ENCODE results near the gene DNAH6.

DNAH6 gene

GRCh38 chr2:84494070-84494469 is 22.2 kb upstream of the DNAH6 start:
- Histone ChIP-seq H3K9ac (ENCODE audit: low read length) (no peak overlapping the region), H4K91ac (ENCODE audit: low read length) (no peak overlapping the region), H3K27ac (ENCODE audit: low read length, poor library complexity, severe bottlenecking) (no peak overlapping the region), H3K36me3 (ENCODE audit: control insufficient read depth in 1 of 2, insufficient read depth in 2 of 2, low read depth in 1 of 2, low read length in 2 of 2) (no peaks in the 10 kb centered on the region), H2AFZ (ENCODE audit: low read depth, low read length) (peak overlapping the region; percentile 42), H2BK12ac (ENCODE audit: low read length in 2 of 2) (no peak overlapping the region), H3K14ac (ENCODE audit: low read length in 2 of 2) (no peak overlapping the region), H2BK120ac (ENCODE audit: low read depth, low read length) (no peak overlapping the region), H3K79me1 (replicated peaks; ENCODE audit: low read length, poor library complexity, severe bottlenecking) (no peaks in the 10 kb centered on the region), H3K27me3 (ENCODE audit: control insufficient read depth in 1 of 2, insufficient read depth in 1 of 2, low read length in 2 of 2) (no peaks in the 10 kb centered on the region), H2BK15ac (ENCODE audit: low read depth, poor library complexity, severe bottlenecking) (no peak overlapping the region), H3K9me3 (ENCODE audit: control insufficient read depth, low read length) (no peaks in the 10 kb centered on the region), H2BK5ac (ENCODE audit: low read depth, low read length, poor library complexity, severe bottlenecking) (no peak overlapping the region), H4K8ac (ENCODE audit: low read length) (no peak overlapping the region), H3K4ac (ENCODE audit: low read depth in 1 of 2, low read length in 2 of 2) (no peak overlapping the region), H3K18ac (ENCODE audit: low read depth in 1 of 2, low read length in 2 of 2) (no peak overlapping the region), H3K4me1 (ENCODE audit: control insufficient read depth, insufficient read depth, low read depth, low read length) (peaks cover 3% of the 10 kb centered on the region), H3K4me3 (ENCODE audit: insufficient read depth in 1 of 2, low read depth in 1 of 2, low read length in 2 of 2) (no peak overlapping the region), H3K4me2 (ENCODE audit: low read length, poor library complexity, severe bottlenecking) (no peak overlapping the region), H2AK5ac (ENCODE audit: low read length, severe bottlenecking) (no peak overlapping the region), H3K23ac (ENCODE audit: low read length in 2 of 2) (no peak overlapping the region)
- 0% methylated on average over 1 of the region's 4 CpGs for WGBS
- peak; percentile 33 for DNase-seq

GRCh38 chr2:84495539-84496146 is 20.7 kb upstream of the DNAH6 start:
- no peak overlapping the region for H2AK5ac ChIP-seq (ENCODE audit: low read length, severe bottlenecking)
- no peak overlapping the region for H2BK12ac ChIP-seq (ENCODE audit: low read length in 2 of 2)
- no peaks in the 10 kb centered on the region for H3K79me1 ChIP-seq (replicated peaks; ENCODE audit: low read length, poor library complexity, severe bottlenecking)
- H3K4ac ChIP-seq (ENCODE audit: low read depth in 1 of 2, low read length in 2 of 2) = no peak overlapping the region
- H3K23ac ChIP-seq (ENCODE audit: low read length in 2 of 2) = no peak overlapping the region
- no peak overlapping the region for H2BK15ac ChIP-seq (ENCODE audit: low read depth, poor library complexity, severe bottlenecking)
- no peaks in the 10 kb centered on the region for H3K9me3 ChIP-seq (ENCODE audit: control insufficient read depth, low read length)
- H3K18ac ChIP-seq (ENCODE audit: low read depth in 1 of 2, low read length in 2 of 2) = no peak overlapping the region
- H3K4me1 ChIP-seq (ENCODE audit: control insufficient read depth, insufficient read depth, low read depth, low read length) = peaks cover 3% of the 10 kb centered on the region
- H3K4me3 ChIP-seq (ENCODE audit: insufficient read depth in 1 of 2, low read depth in 1 of 2, low read length in 2 of 2) = no peak overlapping the region
- 32% methylated on average over 8 of the region's 8 CpGs for WGBS
- no peaks in the 10 kb centered on the region for H3K27me3 ChIP-seq (ENCODE audit: control insufficient read depth in 1 of 2, insufficient read depth in 1 of 2, low read length in 2 of 2)
- H3K4me2 ChIP-seq (ENCODE audit: low read length, poor library complexity, severe bottlenecking) = no peak overlapping the region
- no peak overlapping the region for H4K8ac ChIP-seq (ENCODE audit: low read length)
- peak; percentile 76 for DNase-seq
- no peak overlapping the region for H3K9ac ChIP-seq (ENCODE audit: low read length)
- no peak overlapping the region for H2BK120ac ChIP-seq (ENCODE audit: low read depth, low read length)
- no peak overlapping the region for H2AFZ ChIP-seq (ENCODE audit: low read depth, low read length)
- H3K27ac ChIP-seq (ENCODE audit: low read length, poor library complexity, severe bottlenecking) = no peak overlapping the region
- H4K91ac ChIP-seq (ENCODE audit: low read length) = no peak overlapping the region
- H2BK5ac ChIP-seq (ENCODE audit: low read depth, low read length, poor library complexity, severe bottlenecking) = no peak overlapping the region
- H3K36me3 ChIP-seq (ENCODE audit: control insufficient read depth in 1 of 2, insufficient read depth in 2 of 2, low read depth in 1 of 2, low read length in 2 of 2) = no peaks in the 10 kb centered on the region
- H3K14ac ChIP-seq (ENCODE audit: low read length in 2 of 2) = no peak overlapping the region

- Histone ChIP-seq H3K36me3 (ENCODE audit: control insufficient read depth in 1 of 2, insufficient read depth in 2 of 2, low read depth in 1 of 2, low read length in 2 of 2) (no peaks in the 10 kb centered on the region), H2AK5ac (ENCODE audit: low read length, severe bottlenecking) (no peak overlapping the region), H3K27ac (ENCODE audit: low read length, poor library complexity, severe bottlenecking) (no peak overlapping the region), H2BK15ac (ENCODE audit: low read depth, poor library complexity, severe bottlenecking) (no peak overlapping the region), H3K9me3 (ENCODE audit: control insufficient read depth, low read length) (no peaks in the 10 kb centered on the region), H4K8ac (ENCODE audit: low read length) (no peak overlapping the region), H3K23ac (ENCODE audit: low read length in 2 of 2) (no peak overlapping the region), H3K4me1 (ENCODE audit: control insufficient read depth, insufficient read depth, low read depth, low read length) (peaks cover 3% of the 10 kb centered on the region), H3K9ac (ENCODE audit: low read length) (no peak overlapping the region), H3K79me1 (replicated peaks; ENCODE audit: low read length, poor library complexity, severe bottlenecking) (no peaks in the 10 kb centered on the region), H4K91ac (ENCODE audit: low read length) (no peak overlapping the region), H3K4me2 (ENCODE audit: low read length, poor library complexity, severe bottlenecking) (no peak overlapping the region), H2AFZ (ENCODE audit: low read depth, low read length) (no peak overlapping the region), H3K4me3 (ENCODE audit: insufficient read depth in 1 of 2, low read depth in 1 of 2, low read length in 2 of 2) (no peak overlapping the region), H3K18ac (ENCODE audit: low read depth in 1 of 2, low read length in 2 of 2) (no peak overlapping the region), H2BK5ac (ENCODE audit: low read depth, low read length, poor library complexity, severe bottlenecking) (no peak overlapping the region), H3K4ac (ENCODE audit: low read depth in 1 of 2, low read length in 2 of 2) (no peak overlapping the region), H2BK120ac (ENCODE audit: low read depth, low read length) (no peak overlapping the region), H3K27me3 (ENCODE audit: control insufficient read depth in 1 of 2, insufficient read depth in 1 of 2, low read length in 2 of 2) (no peaks in the 10 kb centered on the region), H3K14ac (ENCODE audit: low read length in 2 of 2) (no peak overlapping the region), H2BK12ac (ENCODE audit: low read length in 2 of 2) (no peak overlapping the region)
- no peak for DNase-seq
Measured at GRCh38 chr2:84496386-84496785, 19.9 kb upstream of the DNAH6 start.

GRCh38 chr2:84497285-84497684 is 19.0 kb upstream of the DNAH6 start:
- Histone ChIP-seq H2BK120ac (ENCODE audit: low read depth, low read length) (no peak overlapping the region), H3K4me3 (ENCODE audit: insufficient read depth in 1 of 2, low read depth in 1 of 2, low read length in 2 of 2) (no peak overlapping the region), H3K27me3 (ENCODE audit: control insufficient read depth in 1 of 2, insufficient read depth in 1 of 2, low read length in 2 of 2) (no peaks in the 10 kb centered on the region), H3K36me3 (ENCODE audit: control insufficient read depth in 1 of 2, insufficient read depth in 2 of 2, low read depth in 1 of 2, low read length in 2 of 2) (no peaks in the 10 kb centered on the region), H3K14ac (ENCODE audit: low read length in 2 of 2) (no peak overlapping the region), H3K18ac (ENCODE audit: low read depth in 1 of 2, low read length in 2 of 2) (no peak overlapping the region), H3K4me1 (ENCODE audit: control insufficient read depth, insufficient read depth, low read depth, low read length) (peaks cover 3% of the 10 kb centered on the region), H3K79me1 (replicated peaks; ENCODE audit: low read length, poor library complexity, severe bottlenecking) (no peaks in the 10 kb centered on the region), H3K9me3 (ENCODE audit: control insufficient read depth, low read length) (no peaks in the 10 kb centered on the region), H3K27ac (ENCODE audit: low read length, poor library complexity, severe bottlenecking) (no peak overlapping the region), H2AFZ (ENCODE audit: low read depth, low read length) (no peak overlapping the region), H4K91ac (ENCODE audit: low read length) (no peak overlapping the region), H3K23ac (ENCODE audit: low read length in 2 of 2) (no peak overlapping the region), H2BK5ac (ENCODE audit: low read depth, low read length, poor library complexity, severe bottlenecking) (no peak overlapping the region), H4K8ac (ENCODE audit: low read length) (no peak overlapping the region), H2BK12ac (ENCODE audit: low read length in 2 of 2) (no peak overlapping the region), H2BK15ac (ENCODE audit: low read depth, poor library complexity, severe bottlenecking) (no peak overlapping the region), H2AK5ac (ENCODE audit: low read length, severe bottlenecking) (no peak overlapping the region), H3K4me2 (ENCODE audit: low read length, poor library complexity, severe bottlenecking) (no peak overlapping the region), H3K4ac (ENCODE audit: low read depth in 1 of 2, low read length in 2 of 2) (no peak overlapping the region), H3K9ac (ENCODE audit: low read length) (no peak overlapping the region)
- no peak for DNase-seq
- 100% methylated on average over 1 of the region's 3 CpGs for WGBS
